Measurements from ENCODE around the gene TAS2R13.

The TAS2R13 gene

DNA sequence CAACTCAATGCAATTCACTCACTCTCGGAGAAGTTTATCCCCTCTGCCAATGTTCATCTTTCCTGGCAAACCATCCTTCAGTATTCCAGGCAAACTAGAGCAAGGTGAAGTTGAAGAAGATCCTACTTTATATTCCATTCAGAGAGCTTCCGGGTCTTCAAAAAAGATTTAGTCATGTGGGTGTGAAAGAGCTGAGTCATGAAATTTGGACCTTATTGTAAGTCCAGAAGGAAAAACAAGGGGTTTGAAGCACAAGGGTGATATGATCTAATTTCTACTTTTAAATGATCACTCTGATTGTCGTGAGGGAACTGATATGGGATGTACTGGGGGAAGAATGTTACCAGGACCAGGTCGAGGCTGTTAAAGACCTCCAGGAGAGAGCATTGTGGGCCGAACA, 16.9 kb upstream of the TAS2R13 start:
- no peak for DNase-seq (ENCODE audit: low read depth, low spot score)
- Histone ChIP-seq H3K36me3 (ENCODE audit: control insufficient read depth, insufficient read depth, low read length) (no peaks in the 10 kb centered on the region), H3K4me3 (ENCODE audit: low read length) (no peak overlapping the region), H3K27me3 (ENCODE audit: control insufficient read depth, insufficient read depth, low read length) (no peaks in the 10 kb centered on the region), H3K4me1 (ENCODE audit: control insufficient read depth, insufficient read depth, low read length) (no peaks in the 10 kb centered on the region), H3K9me3 (ENCODE audit: control insufficient read depth, insufficient read depth, low read length) (no peaks in the 10 kb centered on the region), H3K27ac (ENCODE audit: low read length) (no peak overlapping the region)
- WGBS (ENCODE audit: insufficient coverage, insufficient read length) = no CpG with 5 or more reads among the region's 5 CpGs

- DNase-seq (ENCODE audit: low read depth, low spot score) = no peak
- no peaks in the 10 kb centered on the region for H3K27me3 ChIP-seq (ENCODE audit: control insufficient read depth, insufficient read depth, low read length)
- no CpG with 5 or more reads among the region's 1 CpG for WGBS (ENCODE audit: insufficient coverage, insufficient read length)
Observed at GRCh38 chr12:10919809-10920208, 10.4 kb upstream of the TAS2R13 start.

DNA sequence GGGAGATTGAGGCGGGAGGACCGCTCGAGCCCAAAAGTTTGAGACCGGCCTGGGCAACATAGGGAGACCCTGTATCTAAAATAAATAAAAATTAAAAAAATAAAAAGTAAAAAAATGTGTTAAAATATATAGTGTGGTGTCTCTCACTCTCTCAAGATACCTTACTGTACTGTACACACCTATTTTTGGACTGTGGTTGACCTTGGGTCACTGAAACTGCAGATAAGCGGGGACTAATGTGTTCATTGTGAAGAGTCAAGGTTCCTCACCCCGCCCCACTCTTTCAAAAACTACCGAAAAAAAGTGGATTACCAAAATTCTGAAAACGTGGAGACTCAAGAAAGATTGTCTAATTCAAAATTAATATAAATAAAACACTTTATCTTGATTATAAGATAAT, 1.0 kb upstream of the TAS2R13 start:
- no peaks in the 10 kb centered on the region for H3K27me3 ChIP-seq (ENCODE audit: control insufficient read depth, insufficient read depth, low read length)
- WGBS (ENCODE audit: insufficient coverage, insufficient read length) = no CpG with 5 or more reads among the region's 8 CpGs
- no peak overlapping the region for H3K4me3 ChIP-seq (ENCODE audit: low read length)
- H3K4me1 ChIP-seq (ENCODE audit: control insufficient read depth, insufficient read depth, low read length) = no peaks in the 10 kb centered on the region
- no peaks in the 10 kb centered on the region for H3K9me3 ChIP-seq (ENCODE audit: control insufficient read depth, insufficient read depth, low read length)
- no peak for DNase-seq (ENCODE audit: low read depth, low spot score)
- H3K27ac ChIP-seq (ENCODE audit: low read length) = no peak overlapping the region
- H3K36me3 ChIP-seq (ENCODE audit: control insufficient read depth, insufficient read depth, low read length) = no peaks in the 10 kb centered on the region

More at GRCh38 chr12:10919809-10920208, 10.4 kb upstream of the TAS2R13 start:
- Histone ChIP-seq H3K9me3 (ENCODE audit: control insufficient read depth, insufficient read depth, low read length) (no peaks in the 10 kb centered on the region), H3K4me1 (ENCODE audit: control insufficient read depth, insufficient read depth, low read length) (no peaks in the 10 kb centered on the region), H3K27ac (ENCODE audit: low read length) (no peak overlapping the region), H3K4me3 (ENCODE audit: low read length) (no peak overlapping the region), H3K36me3 (ENCODE audit: control insufficient read depth, insufficient read depth, low read length) (no peaks in the 10 kb centered on the region)

GRCh38 chr12:10904686-10905085, 4.7 kb downstream of the TAS2R13 start:
- H3K36me3 ChIP-seq (ENCODE audit: control insufficient read depth, insufficient read depth, low read length) = no peaks in the 10 kb centered on the region
- H3K27ac ChIP-seq (ENCODE audit: low read length) = no peak overlapping the region
- H3K27me3 ChIP-seq (ENCODE audit: control insufficient read depth, insufficient read depth, low read length) = no peaks in the 10 kb centered on the region
- H3K4me1 ChIP-seq (ENCODE audit: control insufficient read depth, insufficient read depth, low read length) = no peaks in the 10 kb centered on the region
- H3K9me3 ChIP-seq (ENCODE audit: control insufficient read depth, insufficient read depth, low read length) = no peaks in the 10 kb centered on the region
- H3K4me3 ChIP-seq (ENCODE audit: low read length) = no peak overlapping the region
- no peak for DNase-seq (ENCODE audit: low read depth, low spot score)
- no CpG with 5 or more reads among the region's 4 CpGs for WGBS (ENCODE audit: insufficient coverage, insufficient read length)

DNA sequence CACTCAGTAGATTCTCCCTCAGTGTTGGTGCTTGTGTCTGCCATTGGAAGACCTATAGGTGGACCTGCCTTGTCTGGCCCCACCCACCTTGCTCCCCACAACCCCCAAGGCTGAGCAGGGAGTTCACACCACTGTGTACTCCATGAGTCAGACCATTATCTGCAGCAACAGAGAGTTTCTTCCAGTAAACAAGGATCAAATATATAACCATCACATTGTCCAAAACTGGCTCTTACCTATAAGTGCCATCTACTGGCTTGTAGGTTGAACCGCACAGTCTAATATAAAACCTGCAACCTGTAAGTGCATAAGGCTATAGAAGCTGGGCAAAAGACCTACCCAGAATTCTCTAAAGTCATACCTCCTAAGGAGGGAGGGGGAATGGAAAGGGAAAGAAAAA, 7.9 kb downstream of the TAS2R13 start:
- DNase-seq (ENCODE audit: low read depth, low spot score) = no peak
- Histone ChIP-seq H3K36me3 (ENCODE audit: control insufficient read depth, insufficient read depth, low read length) (no peaks in the 10 kb centered on the region), H3K4me3 (ENCODE audit: low read length) (no peak overlapping the region), H3K4me1 (ENCODE audit: control insufficient read depth, insufficient read depth, low read length) (no peaks in the 10 kb centered on the region), H3K9me3 (ENCODE audit: control insufficient read depth, insufficient read depth, low read length) (no peaks in the 10 kb centered on the region), H3K27ac (ENCODE audit: low read length) (no peak overlapping the region), H3K27me3 (ENCODE audit: control insufficient read depth, insufficient read depth, low read length) (no peaks in the 10 kb centered on the region)
- no CpG with 5 or more reads among the region's 1 CpG for WGBS (ENCODE audit: insufficient coverage, insufficient read length)

- no CpG with 5 or more reads among the region's 1 CpG for WGBS (ENCODE audit: insufficient coverage, insufficient read length)
- no peaks in the 10 kb centered on the region for H3K27me3 ChIP-seq (ENCODE audit: control insufficient read depth, insufficient read depth, low read length)
- DNase-seq (ENCODE audit: low read depth, low spot score) = no peak
- no peaks in the 10 kb centered on the region for H3K36me3 ChIP-seq (ENCODE audit: control insufficient read depth, insufficient read depth, low read length)
- H3K4me1 ChIP-seq (ENCODE audit: control insufficient read depth, insufficient read depth, low read length) = no peaks in the 10 kb centered on the region
- H3K9me3 ChIP-seq (ENCODE audit: control insufficient read depth, insufficient read depth, low read length) = no peaks in the 10 kb centered on the region
- H3K27ac ChIP-seq (ENCODE audit: low read length) = no peak overlapping the region
- no peak overlapping the region for H3K4me3 ChIP-seq (ENCODE audit: low read length)
Observed at GRCh38 chr12:10900972-10901371, 8.4 kb downstream of the TAS2R13 start.

GRCh38 chr12:10900530-10900929, 8.8 kb downstream of the TAS2R13 start:
- no CpG with 5 or more reads among the region's 1 CpG for WGBS (ENCODE audit: insufficient coverage, insufficient read length)
- no peak for DNase-seq (ENCODE audit: low read depth, low spot score)
- Histone ChIP-seq H3K36me3 (ENCODE audit: control insufficient read depth, insufficient read depth, low read length) (no peaks in the 10 kb centered on the region), H3K9me3 (ENCODE audit: control insufficient read depth, insufficient read depth, low read length) (no peaks in the 10 kb centered on the region), H3K4me1 (ENCODE audit: control insufficient read depth, insufficient read depth, low read length) (no peaks in the 10 kb centered on the region), H3K27ac (ENCODE audit: low read length) (no peak overlapping the region), H3K4me3 (ENCODE audit: low read length) (no peak overlapping the region), H3K27me3 (ENCODE audit: control insufficient read depth, insufficient read depth, low read length) (no peaks in the 10 kb centered on the region)

GRCh38 chr12:10896854-10897253, 12.5 kb downstream of the TAS2R13 start:
- H3K9me3 ChIP-seq (ENCODE audit: control insufficient read depth, insufficient read depth, low read length) = no peaks in the 10 kb centered on the region

DNA sequence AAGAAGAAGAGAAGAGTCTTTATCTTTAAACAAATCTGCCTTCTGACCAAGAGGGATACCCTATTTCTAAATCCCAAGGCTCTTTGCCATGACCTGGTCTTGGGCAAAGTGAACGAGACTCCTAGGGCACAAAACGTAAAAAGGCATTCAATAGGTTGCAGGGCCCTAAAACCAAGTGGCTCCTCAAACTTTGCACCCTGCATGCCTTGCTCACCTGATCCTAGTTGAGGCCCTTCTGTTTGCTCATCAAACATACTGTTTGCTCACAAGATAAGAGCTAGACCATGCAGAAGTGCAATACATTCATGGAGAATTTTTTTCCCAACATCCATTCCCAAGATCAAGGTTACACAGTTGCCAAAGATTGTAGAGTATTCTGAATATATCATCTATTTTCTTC, 17.4 kb downstream of the TAS2R13 start:
- Histone ChIP-seq H3K27me3 (ENCODE audit: control insufficient read depth, insufficient read depth, low read length) (no peaks in the 10 kb centered on the region), H3K4me1 (ENCODE audit: control insufficient read depth, insufficient read depth, low read length) (no peaks in the 10 kb centered on the region), H3K4me3 (ENCODE audit: low read length) (no peak overlapping the region), H3K9me3 (ENCODE audit: control insufficient read depth, insufficient read depth, low read length) (no peaks in the 10 kb centered on the region), H3K27ac (ENCODE audit: low read length) (no peak overlapping the region), H3K36me3 (ENCODE audit: control insufficient read depth, insufficient read depth, low read length) (no peaks in the 10 kb centered on the region)
- no peak for DNase-seq (ENCODE audit: low read depth, low spot score)
- no CpG with 5 or more reads among the region's 2 CpGs for WGBS (ENCODE audit: insufficient coverage, insufficient read length)

More at GRCh38 chr12:10896854-10897253, 12.5 kb downstream of the TAS2R13 start:
- no peak overlapping the region for H3K4me3 ChIP-seq (ENCODE audit: low read length)
- DNase-seq (ENCODE audit: low read depth, low spot score) = no peak
- no peaks in the 10 kb centered on the region for H3K4me1 ChIP-seq (ENCODE audit: control insufficient read depth, insufficient read depth, low read length)
- no CpG with 5 or more reads among the region's 5 CpGs for WGBS (ENCODE audit: insufficient coverage, insufficient read length)
- no peak overlapping the region for H3K27ac ChIP-seq (ENCODE audit: low read length)
- H3K36me3 ChIP-seq (ENCODE audit: control insufficient read depth, insufficient read depth, low read length) = no peaks in the 10 kb centered on the region
- H3K27me3 ChIP-seq (ENCODE audit: control insufficient read depth, insufficient read depth, low read length) = no peaks in the 10 kb centered on the region

DNA sequence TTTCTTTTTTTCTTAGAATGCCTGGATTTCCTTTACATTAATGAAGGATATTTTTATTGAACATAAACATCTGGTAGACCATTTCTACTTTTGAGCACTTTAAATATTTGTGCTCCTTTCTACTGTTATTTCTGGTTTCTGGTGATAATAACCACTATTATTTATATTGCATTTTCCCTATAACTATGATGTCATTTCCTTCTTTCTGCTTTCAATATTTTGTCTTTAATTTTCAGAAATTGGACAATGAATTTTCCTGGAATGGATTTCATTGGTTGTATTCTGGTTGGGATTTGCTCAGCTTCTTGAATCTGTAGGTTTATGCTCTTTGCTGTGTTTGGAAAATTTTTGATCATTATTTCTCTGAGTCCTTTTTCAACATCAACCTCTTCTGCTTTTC, 20.1 kb downstream of the TAS2R13 start:
- DNase-seq (ENCODE audit: low read depth, low spot score) = no peak
- no peaks in the 10 kb centered on the region for H3K9me3 ChIP-seq (ENCODE audit: control insufficient read depth, insufficient read depth, low read length)

GRCh38 chr12:10884086-10884725, 25.2 kb downstream of the TAS2R13 start, which contains the start of gene PRH1:
PRH1 (minus strand) TSS chr12:10884255; CDS start chr12:10884217, 38 bp downstream.
- Histone ChIP-seq H3K36me3 (ENCODE audit: control insufficient read depth, insufficient read depth, low read length) (no peaks in the 10 kb centered on the region), H3K27ac (ENCODE audit: low read length) (no peak within 1 kb of the TSS), H3K27me3 (ENCODE audit: control insufficient read depth, insufficient read depth, low read length) (no peaks in the 10 kb centered on the region), H3K4me1 (ENCODE audit: control insufficient read depth, insufficient read depth, low read length) (no peaks in the 10 kb centered on the region), H3K4me3 (ENCODE audit: low read length) (no peak within 1 kb of the TSS), H3K9me3 (ENCODE audit: control insufficient read depth, insufficient read depth, low read length) (no peaks in the 10 kb centered on the region)
- WGBS (ENCODE audit: insufficient coverage, insufficient read length) = no CpG with 5 or more reads among the region's 6 CpGs
- DNase-seq (ENCODE audit: low read depth, low spot score) = no peak

More for the DNA sequence above, 20.1 kb downstream of the TAS2R13 start:
- Histone ChIP-seq H3K27me3 (ENCODE audit: control insufficient read depth, insufficient read depth, low read length) (no peaks in the 10 kb centered on the region), H3K36me3 (ENCODE audit: control insufficient read depth, insufficient read depth, low read length) (no peaks in the 10 kb centered on the region), H3K4me1 (ENCODE audit: control insufficient read depth, insufficient read depth, low read length) (no peaks in the 10 kb centered on the region), H3K27ac (ENCODE audit: low read length) (no peak overlapping the region), H3K4me3 (ENCODE audit: low read length) (no peak overlapping the region)
